NCI-H82 treated with DMSO at 0.1 percent for 48 hours (cell line): ENCODE data around the gene ELMO2.
A peak's percentile ranks its signal among the peaks of the same experiment; 100 is the strongest.

Source experiments
- DNase-seq: peaks from one replicate; lab custom pipeline; 2025; ENCODE audit not compliant: unreplicated experiment; lab: John Stamatoyannopoulos, UW

Gene ELMO2, protein sequence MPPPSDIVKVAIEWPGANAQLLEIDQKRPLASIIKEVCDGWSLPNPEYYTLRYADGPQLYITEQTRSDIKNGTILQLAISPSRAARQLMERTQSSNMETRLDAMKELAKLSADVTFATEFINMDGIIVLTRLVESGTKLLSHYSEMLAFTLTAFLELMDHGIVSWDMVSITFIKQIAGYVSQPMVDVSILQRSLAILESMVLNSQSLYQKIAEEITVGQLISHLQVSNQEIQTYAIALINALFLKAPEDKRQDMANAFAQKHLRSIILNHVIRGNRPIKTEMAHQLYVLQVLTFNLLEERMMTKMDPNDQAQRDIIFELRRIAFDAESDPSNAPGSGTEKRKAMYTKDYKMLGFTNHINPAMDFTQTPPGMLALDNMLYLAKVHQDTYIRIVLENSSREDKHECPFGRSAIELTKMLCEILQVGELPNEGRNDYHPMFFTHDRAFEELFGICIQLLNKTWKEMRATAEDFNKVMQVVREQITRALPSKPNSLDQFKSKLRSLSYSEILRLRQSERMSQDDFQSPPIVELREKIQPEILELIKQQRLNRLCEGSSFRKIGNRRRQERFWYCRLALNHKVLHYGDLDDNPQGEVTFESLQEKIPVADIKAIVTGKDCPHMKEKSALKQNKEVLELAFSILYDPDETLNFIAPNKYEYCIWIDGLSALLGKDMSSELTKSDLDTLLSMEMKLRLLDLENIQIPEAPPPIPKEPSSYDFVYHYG

DNA sequence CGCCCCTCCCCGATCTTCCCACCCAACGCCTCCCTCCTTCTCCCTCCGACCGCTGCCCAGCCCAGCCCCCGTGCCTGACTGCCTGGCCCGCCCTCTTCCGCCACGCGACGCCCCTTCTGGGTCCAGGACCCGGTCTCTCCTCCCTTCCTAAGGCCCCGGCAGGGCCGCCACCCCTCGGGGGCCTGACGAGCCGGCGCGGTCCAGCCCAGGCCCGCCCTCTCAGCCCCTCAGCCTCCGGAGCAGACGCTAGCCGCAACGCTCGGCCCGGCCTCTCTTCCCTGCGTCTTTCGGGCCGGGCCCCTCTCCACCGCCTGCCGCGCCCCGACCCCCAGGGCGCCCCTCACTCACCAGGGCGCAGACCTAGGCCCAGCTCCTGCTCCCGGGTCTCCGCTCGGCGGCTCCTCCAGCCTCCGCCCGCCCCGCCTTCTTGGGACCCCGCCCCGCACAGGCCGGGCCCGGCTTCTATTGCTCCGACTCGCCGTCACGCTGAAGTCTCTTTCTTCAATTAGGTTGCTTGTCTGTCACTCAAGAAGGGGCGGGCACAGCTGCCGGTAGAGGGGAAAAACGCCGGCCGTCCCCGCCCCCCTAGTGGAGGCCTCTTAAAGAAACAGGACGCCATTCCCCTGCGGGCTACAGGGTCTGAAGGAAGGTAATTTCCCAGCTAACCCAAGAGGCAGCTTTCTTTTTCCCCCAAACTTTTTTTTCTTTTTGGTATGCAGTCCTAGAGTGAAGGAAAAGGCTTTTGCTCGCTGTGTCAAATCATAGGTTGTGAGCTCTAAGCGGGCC is at the start of gene ELMO2:
TSS of gene ELMO2 (minus strand) at position 416 of the 786 bp plus-strand sequence. CDS start 12,133 bp downstream, outside the sequence.
- DNase-seq: peak; percentile 97

DNA sequence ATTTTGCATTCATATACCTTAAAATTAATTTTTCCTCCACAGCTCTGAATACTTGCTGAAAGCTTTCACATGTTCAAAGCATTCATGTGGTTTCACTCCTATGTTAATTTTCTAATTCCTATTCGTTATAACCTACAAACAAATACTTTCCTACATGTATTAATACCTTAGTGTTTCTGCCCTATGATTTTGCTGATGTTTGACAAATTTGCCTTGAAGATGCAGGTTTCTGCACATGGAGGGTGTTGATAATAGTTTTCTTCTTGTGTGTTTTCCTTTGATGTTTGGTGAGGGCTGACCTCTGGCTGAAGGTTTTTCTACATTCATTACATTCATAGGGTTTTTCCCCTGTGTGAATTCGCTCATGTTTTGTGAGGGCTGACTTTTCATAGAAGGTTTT is 49.3 kb upstream of the ELMO2 start:
- DNase-seq: no peak

DNA sequence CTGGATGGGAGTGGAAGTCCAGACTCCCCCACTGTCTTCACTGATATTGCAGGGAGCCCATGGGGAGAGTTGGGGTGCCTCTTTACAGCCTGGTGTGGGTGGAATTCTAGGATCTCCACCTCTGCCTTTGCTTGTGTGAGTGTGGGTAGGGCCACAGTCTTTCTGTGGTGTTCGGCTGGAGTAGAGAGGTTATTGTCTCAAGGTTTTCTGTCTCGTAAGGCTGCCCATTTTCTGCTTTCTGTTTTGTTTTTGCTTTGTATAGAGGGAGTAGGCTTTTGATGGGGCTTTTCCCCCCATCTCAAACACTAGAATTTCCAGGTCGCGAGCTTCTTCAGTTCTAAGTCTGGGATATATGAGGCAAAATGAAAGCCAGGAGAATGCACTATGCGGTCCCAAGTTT is 40.4 kb upstream of the ELMO2 start:
- no peak for DNase-seq

DNA sequence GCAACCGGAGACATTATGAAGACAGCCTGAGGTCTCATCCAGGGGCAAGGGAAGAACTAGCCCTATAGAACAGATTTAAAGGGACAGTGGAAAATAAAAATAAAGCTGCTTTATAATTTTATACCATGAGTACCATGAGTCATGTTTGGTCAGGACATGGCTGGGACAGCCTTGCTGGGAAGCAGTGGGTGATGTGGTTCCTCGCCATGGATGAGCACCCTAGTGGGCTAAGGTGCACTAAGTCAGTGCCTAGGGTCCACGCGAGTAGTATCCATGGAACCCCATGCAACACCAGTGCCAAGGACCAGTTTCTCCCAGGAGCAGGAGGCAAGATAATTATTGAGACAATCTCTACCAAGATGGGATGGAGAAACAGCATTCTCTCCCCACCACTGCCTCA is 33.4 kb upstream of the ELMO2 start:
- DNase-seq: no peak

DNA sequence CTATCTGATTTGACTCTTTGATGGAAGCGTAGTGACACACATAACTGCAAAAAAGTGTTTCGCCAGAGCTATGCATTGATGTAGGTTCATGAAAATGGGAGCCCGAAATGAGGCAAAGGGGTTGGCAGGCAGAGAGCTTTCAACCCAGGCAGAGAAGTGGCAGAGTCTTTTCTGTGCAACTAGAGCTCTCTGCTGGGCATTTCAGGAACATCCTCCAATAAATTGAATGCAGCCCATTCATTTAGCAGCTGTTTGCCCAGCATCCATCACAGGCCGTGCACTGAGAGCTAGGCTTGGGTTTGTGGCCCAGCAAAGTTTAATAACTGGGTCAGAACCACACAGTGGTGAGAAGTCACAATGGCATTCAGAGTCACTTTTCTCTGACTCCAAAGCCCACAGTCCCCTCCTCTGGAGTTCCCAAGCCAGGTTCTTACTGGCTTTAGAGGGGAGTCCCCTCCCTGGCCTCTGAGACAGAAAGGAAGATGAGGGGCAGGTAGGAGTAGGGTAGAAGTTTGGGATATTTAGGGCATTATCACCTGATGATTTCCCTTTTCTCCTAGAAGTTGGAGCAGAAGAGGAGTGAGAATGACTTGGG is 31.8 kb upstream of the ELMO2 start:
- DNase-seq: peak; percentile 46

DNA sequence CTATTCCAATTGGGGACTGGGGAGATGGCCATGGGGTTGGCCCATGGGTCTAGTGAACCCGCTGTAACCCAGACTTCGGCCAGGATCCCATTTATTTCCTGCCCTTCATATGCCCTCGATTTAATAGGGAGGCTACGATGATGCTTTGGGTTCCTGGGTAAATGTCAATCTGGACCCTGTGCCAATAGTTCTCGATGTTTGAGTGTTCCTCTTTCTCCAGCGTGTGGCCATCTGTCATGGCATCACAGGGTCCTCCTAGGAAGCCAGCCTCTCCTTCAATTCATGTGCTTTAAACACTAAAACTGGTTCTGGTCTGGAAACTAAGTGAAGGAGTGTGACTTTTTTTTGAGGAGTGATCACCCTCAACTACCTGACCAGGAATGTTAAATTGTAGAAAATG is 28.7 kb upstream of the ELMO2 start:
- DNase-seq: no peak

DNA sequence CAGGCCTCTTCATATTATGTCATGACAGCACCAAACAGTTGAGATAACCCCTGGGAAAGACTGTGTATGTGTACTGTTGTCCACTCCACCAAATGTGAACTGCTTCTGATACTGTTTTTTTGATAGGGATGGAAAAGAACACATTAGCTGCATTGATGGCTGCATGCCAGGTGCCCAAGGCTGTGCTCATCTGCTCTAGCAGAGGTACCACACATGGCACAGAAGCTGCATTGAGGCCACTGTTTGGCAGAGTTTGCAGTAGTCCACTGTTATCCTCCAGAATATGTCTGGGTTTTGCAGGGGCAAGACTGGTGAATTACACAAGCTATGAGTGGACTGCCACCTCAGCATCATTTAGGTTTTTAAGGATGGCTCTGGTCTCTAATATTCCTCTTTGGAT is 28.2 kb upstream of the ELMO2 start:
- DNase-seq: no peak

DNA sequence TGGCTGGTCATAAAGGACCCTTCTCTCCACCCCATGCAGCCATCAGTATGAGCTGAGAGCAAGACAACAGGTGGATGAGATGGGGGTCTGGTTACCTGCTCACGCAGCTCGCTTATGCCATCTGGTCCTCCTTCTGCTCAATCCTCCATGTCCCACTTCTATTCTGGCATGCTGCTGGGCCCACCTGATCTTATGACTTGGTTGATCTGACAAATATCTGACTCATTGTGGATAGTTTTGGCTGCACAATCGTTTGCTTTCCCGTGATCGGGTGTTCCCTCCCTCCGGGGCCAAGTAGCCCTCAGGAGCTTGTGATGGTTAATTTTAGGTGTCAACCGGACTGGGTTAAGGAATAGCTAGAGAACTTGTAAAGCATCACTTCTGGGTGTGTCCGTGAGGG is 26.6 kb upstream of the ELMO2 start:
- DNase-seq: no peak

DNA sequence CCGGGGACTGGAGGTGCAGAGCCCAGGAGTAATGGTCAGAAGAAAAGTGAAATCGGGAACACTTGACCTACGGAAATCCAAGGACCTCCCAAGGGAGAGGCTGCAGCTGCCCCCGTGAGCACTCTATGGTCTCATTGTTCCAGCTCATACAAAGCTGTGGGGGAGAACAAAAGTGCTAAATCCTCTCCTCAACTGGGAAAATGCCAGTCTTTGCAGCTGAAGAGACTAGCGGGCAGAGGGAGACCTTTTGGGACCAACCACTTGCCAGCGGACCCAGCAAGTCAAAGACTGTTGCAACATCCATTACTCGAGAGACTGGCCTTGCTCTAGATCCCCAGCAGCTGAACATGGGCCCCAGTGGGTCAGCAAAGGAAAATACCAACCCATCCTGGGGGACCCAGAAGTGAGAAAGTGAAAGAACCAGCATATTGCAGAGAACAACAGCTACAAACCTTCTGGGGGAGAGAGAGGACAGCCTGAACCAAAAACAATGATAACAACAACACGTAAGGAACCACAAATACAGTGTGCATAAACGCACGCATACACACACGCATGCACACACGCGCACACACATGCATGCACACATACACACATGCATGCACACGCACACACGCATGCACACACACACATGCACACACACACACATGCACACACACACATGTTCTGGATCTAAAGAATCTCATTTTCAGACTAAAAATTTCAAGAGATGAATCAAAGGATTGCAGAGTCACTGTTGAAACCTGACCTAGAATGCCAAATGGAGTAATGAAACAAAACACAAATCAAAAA is 24.7 kb upstream of the ELMO2 start:
- DNase-seq: no peak

DNA sequence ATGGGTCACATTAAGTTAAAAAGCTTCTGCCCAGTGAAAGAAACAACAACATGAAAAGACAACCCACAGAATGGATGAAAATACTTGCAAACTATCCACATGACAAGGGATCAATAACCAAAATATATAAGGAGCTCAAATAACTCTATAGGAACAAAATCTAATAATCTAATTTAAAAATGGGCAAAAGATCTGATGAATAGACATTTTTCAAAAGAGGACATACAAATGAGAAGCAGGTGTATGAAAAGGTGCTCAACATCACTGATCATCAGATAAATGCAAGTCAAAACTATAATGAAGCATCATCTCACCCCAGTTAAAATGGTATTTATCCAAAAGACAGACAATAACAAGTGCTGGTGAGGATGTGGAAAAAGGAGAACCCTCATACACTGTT is 21.0 kb upstream of the ELMO2 start:
- no peak for DNase-seq

DNA sequence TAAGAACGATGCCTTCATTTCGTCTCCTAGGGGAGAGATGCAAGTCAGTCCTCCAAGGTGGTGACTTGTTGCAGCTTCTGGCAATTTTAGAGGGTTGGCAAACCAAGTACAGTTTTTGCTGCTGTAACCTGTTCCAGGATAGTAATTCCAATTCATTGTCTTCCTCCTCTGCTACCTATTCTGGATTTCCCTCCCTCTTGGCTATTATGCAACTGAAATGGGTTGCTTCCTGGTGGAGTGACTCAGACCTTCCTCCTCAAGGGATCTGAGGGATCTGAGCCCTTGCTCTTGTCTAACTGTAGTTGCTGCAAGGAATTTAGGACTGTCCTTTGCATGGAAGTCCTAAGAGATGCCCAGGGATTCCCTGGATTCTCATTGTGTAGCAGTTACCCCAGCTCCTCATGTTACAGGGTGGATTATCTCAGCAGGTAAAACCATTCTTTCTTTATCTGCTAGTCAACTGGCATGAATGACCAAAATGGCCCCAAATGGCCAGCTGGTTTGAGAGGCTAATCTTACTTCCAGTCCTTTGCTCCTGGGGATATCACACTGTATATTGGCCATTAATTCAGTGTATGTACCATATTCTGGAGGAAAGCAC is 17.6 kb upstream of the ELMO2 start:
- DNase-seq: no peak

DNA sequence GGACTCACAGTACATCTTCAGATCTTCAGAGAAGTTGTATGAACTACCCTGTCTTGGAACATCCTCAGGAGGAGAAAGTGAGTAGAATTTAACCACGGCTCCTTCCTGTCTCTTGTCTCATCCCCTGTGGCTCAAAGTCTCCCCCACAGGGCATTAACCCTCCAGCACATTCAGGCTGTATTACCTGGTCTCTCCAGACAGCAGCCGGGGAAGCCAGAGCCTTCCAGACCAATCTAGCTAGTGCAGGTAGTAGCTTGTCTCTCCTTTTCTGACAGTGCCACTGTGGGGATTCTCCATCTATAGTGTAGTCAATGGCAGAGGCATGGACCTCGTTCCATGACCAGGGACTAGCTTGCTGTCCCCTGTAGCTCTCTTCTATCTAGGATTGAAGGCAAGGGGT is 16.9 kb upstream of the ELMO2 start:
- no peak for DNase-seq

DNA sequence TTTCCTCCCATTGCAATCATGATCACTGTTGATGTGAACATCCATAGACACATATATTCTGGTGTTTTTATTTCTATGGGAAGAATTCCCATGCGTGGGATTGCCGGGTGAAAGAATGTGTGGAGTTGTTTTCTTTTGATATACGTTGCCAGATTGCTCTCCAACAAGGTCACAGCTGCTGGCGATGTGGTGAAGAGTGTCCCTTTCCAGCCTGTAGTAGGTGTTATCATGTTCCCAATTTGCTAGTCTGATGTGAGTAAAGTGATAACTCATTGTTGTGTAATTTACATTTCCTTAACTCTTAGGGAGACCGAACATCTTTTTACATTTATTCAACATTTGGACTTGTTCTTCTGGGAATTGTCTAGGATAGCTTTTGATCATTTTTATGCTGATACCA is 14.5 kb upstream of the ELMO2 start:
- DNase-seq: no peak

DNA sequence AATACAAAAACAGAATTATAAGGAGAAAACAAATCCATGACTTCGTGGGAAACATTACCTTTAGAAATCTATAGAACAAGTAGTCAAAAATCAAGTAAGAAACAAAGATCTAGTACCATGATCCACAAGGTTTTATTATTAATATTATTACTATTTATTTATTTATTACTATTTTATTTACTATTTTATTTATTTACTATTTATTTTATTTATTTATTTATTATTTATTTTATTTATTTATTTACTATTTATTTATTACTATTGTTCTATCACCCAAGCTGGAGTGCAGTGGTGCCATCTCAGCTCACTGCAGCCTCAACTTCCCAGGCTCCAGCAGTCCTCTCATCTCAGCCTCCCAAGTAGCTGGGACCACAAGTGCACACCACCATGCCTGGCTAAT is 13.5 kb upstream of the ELMO2 start:
- no peak for DNase-seq

DNA sequence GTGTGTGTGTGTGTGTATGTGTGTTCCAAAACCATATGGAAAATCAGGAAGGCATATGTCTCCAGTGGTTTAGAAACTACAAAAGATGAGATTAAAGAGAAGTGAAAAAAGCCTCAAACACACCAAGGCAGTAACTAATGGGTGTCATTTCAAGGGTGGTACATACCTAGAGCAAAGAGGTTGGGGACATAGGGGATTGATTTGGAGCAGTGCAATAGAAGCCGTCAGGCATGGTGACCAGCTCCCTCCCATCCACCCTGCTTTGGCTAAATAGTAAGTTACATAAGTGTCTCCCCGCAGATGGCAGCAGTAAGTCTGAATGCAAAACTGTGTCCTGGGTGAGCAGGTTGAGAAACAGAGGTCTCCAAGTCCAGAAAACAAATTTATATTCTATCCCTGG is 10.4 kb upstream of the ELMO2 start:
- DNase-seq: no peak

DNA sequence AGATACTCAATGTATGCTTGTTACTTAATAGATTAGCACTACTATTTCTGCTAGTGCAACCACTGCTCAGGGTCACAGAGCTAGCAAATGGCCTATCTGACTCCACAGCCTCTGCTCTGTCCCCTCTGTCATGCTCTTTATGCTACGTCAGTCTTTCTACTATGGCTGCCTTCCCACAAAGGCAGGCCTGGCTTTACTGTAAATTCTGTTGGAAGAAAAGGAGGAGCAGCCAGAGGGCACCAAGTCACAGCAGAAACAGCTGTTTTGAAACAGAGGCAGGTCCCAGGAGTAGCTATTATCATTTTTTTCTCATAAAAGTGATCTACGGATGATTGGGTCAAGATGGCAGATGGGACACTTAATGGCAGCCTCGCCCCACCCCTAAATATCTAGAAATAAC is 10.0 kb upstream of the ELMO2 start:
- DNase-seq: no peak

DNA sequence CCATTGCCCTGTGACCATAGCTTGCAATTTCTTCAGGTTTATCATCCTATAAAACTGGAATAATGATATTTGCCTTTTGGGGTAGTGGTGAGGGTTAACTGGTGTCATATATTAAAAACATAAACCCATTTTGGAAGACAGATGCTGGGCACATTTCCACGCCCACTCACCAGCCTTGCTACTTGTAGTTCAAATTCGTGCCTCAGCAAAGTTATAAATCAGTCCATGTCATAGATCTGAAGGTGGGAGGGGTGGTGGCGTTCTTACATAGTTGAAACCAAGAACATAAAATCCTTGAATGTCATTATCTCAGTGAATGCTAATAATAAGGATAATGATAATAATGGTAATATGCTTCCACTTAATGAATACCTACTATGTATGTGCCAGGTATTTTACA is 9.4 kb upstream of the ELMO2 start:
- no peak for DNase-seq

DNA sequence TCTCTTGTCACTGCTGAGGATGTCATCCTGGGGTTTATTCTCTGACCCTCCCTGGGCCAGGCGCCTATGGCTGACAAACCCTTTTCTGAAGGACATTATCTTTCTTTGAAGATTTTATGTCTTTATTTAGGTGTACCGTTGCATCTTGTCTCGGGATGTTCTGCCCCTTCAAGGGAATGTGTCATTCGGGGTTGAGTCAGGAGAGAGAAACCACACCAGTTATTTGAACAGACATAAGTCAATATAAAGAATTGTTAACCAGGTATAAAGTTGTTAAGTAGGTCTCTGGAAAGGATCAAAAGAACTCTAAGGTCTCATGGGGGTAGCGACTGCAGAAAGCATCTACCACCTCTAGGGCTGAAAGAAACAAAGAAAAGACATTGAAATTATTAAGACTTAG is 8.2 kb upstream of the ELMO2 start:
- no peak for DNase-seq

DNA sequence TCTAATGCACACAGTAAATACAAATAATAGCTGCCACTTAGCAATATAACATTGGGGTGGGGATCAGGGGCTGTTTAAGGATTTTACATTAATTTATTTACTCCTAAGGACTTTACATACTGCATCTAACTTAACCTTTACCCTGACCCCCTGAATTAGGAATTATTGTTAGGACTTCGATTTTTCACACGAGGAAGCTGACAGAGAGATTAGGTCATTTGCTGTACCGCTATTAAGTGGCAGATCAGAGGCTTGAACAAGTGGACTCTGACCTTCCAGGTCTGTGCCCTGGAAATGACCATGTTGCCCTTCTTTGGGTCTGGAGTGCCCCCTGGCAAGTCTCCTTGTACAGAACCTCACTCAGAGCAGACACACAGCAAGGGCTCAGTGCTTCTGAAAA is 5.2 kb upstream of the ELMO2 start:
- DNase-seq: no peak

DNA sequence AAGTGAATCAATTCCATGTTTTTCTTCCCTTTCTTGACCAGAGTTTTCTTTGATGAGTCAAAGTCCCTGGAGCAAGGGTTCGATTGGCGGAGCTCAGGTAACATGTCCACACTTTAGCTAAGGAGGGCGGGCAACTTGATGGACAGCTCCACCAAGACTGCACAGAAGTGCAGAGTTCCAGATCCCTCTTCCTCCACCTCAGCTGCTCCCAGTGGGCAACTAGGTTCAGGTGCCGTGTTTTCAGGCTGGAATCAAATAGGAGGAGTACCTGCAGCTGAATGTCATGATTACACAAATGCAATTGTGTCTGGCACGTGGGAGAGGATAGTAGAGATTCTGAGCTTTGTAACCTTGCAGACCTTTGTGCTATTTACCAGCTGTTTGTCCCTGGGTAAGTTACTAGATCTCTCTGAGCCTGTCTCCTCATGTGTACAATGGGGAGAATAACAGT is 1.9 kb upstream of the ELMO2 start:
- DNase-seq: no peak
